A549 treated with Hydrocortisone at 1 μM for 4 hours (cell line): ENCODE measurements around the gene LIMCH1. TPM values are rescaled to one million over a fixed set of nuclear protein-coding genes. Genes with fewer than 3 reads are reported as not detected.

Experiments used
- total RNA-seq: library from RNA; stranded (reverse); fragments of 200-300 nt; extraction: Qiagen RNA extraction; gene quantifications from 5 replicates; pipeline ENCODE4 v1.2.3, GENCODE V29; 2022

Gene LIMCH1
- 34.4 to 58.1 TPM (median 48.0 TPM) in 5 replicates for total RNA-seq

GRCh38 chr4:41538017-41538733 is at the start of gene LIMCH1:
Gene LIMCH1 (plus strand): TSS chr4:41538157. CDS start chr4:41605996, 67,839 bp downstream.

GRCh38 chr4:41748571-41749475 is 210.9 kb downstream of the LIMCH1 start, which contains the start of gene PHOX2B:
Gene PHOX2B (minus strand): TSS chr4:41748725. CDS start chr4:41748610, 115 bp downstream.

Other genes with a start within 250 kb of the LIMCH1 start
- 0.03 TPM in 1 of 5 replicates, not detected in the others for gene PHOX2B, start 210.6 kb downstream of the LIMCH1 start, total RNA-seq